Sigmoid colon (tissue), 4 donors: Measurements from ENCODE around the gene NDUFC1.

Source experiments
- CTCF ChIP-seq, 4 experiments: fragments of 450-650 bp in 3 of 4; fragments of 200-600 bp in 1 of 4; IDR thresholded peaks; one replicate each; pipeline ENCODE4 v1.5.1; 2016 to 2019; ENCODE audit warnings: antibody characterized with exemption in 4 of 4, mild to moderate bottlenecking in 3 of 4, moderate library complexity in 2 of 4
- EP300 ChIP-seq, 4 donors: sonication (generic); formaldehyde crosslinking; IDR thresholded peaks; one replicate each; pipeline ENCODE4 v1.6.1; 2017; ENCODE audit warnings: antibody characterized with exemption in 4 of 4
- POLR2A ChIP-seq, 2 donors: fragments of 450-650 bp; IDR thresholded peaks; one replicate each; pipeline ENCODE4 v1.6.1; 2016; ENCODE audit warnings: antibody characterized with exemption in 2 of 2, mild to moderate bottlenecking in 2 of 2, moderate library complexity in 2 of 2
- POLR2AphosphoS5 ChIP-seq, 4 donors: sonication (generic); formaldehyde crosslinking; IDR thresholded peaks; one replicate each; pipeline ENCODE4 v1.6.1; 2017; ENCODE audit warnings: antibody characterized with exemption in 4 of 4

- no peak for TF ChIP-seq CTCF (IDR thresholded peaks at IDR 0.05)
- no peak for TF ChIP-seq POLR2AphosphoS5 (IDR thresholded peaks at IDR 0.05)
- no peak for TF ChIP-seq POLR2A (IDR thresholded peaks at IDR 0.05)
- TF ChIP-seq EP300 (IDR thresholded peaks at IDR 0.05), result no peak
Measured at GRCh38 chr4:139311909-139312308, 9.6 kb upstream of the NDUFC1 start.
